Mesendoderm (in vitro differentiated cells): ENCODE data around the gene SOSTDC1.
"Not testable (repeated sequence)": the region's sequence is repeated elsewhere in the genome, so short reads cannot be mapped to it uniquely, and the experiment has no call there.

Experiments used
- DNase-seq: peaks from one replicate; pipeline ENCODE4 v3.0.0; 2013
- H2AK5ac ChIP-seq: 2 replicates; pipeline ENCODE4 v1.6.1; 2013; ENCODE audit warnings: low read length, inconsistent platforms
- H2BK120ac ChIP-seq: 2 replicates; pipeline ENCODE4 v1.6.1; 2013; ENCODE audit warnings: low read depth, mild to moderate bottlenecking, low read length, moderate library complexity, mixed read lengths
- H2BK15ac ChIP-seq: replicated peaks from 2 replicates; pipeline ENCODE4 v1.6.1; 2013; ENCODE audit warnings: low read depth, mild to moderate bottlenecking, moderate library complexity
- H2BK5ac ChIP-seq: 2 replicates; pipeline ENCODE4 v1.6.1; 2013; ENCODE audit warnings: low read length, inconsistent platforms
- H3K18ac ChIP-seq: 2 replicates; pipeline ENCODE4 v1.6.1; 2013; ENCODE audit warnings: mild to moderate bottlenecking, low read length, mixed read lengths
- H3K23ac ChIP-seq: one replicate; pipeline ENCODE4 v1.6.1; 2013; ENCODE audit warnings: low read length
- H3K27ac ChIP-seq: 2 replicates; pipeline ENCODE4 v1.5.1; 2013; ENCODE audit warnings: low read depth, mild to moderate bottlenecking, inconsistent platforms, low read length, moderate library complexity
- H3K27me3 ChIP-seq: 2 replicates; pipeline ENCODE4 v1.6.1; 2013; ENCODE audit warnings: low read length, control low read depth, mild to moderate bottlenecking, inconsistent platforms; ENCODE audit not compliant: insufficient read depth, poor library complexity
- H3K36me3 ChIP-seq: 2 replicates; pipeline ENCODE4 v1.6.1; 2013; ENCODE audit warnings: low read length, inconsistent platforms; ENCODE audit not compliant: control insufficient read depth, insufficient read depth
- H3K4ac ChIP-seq: one replicate; pipeline ENCODE4 v1.6.1; 2013; ENCODE audit warnings: low read depth, mild to moderate bottlenecking, low read length, moderate library complexity
- H3K4me1 ChIP-seq: 2 replicates; pipeline ENCODE4 v1.6.1; 2013; ENCODE audit warnings: low read depth, low read length, inconsistent platforms; ENCODE audit not compliant: control insufficient read depth
- H3K4me2 ChIP-seq: 2 replicates; pipeline ENCODE4 v1.6.1; 2013; ENCODE audit warnings: low read length
- H3K4me3 ChIP-seq: 2 replicates; pipeline ENCODE4 v1.5.1; 2013; ENCODE audit warnings: mild to moderate bottlenecking, low read length
- H3K56ac ChIP-seq: one replicate; pipeline ENCODE4 v1.6.1; 2013; ENCODE audit warnings: low read length
- H3K79me1 ChIP-seq: 2 replicates; pipeline ENCODE4 v1.6.1; 2013; ENCODE audit warnings: low read length, inconsistent platforms
- H3K79me2 ChIP-seq: 2 replicates; pipeline ENCODE4 v1.6.1; 2013; ENCODE audit warnings: mild to moderate bottlenecking, low read length; ENCODE audit not compliant: control insufficient read depth, insufficient read depth
- H3K9ac ChIP-seq: 2 replicates; pipeline ENCODE4 v1.6.1; 2013; ENCODE audit warnings: low read length, inconsistent platforms
- H4K5ac ChIP-seq: one replicate; pipeline ENCODE4 v1.6.1; 2013; ENCODE audit warnings: low read length
- H4K8ac ChIP-seq: one replicate; pipeline ENCODE4 v1.6.1; 2013; ENCODE audit warnings: low read depth, mild to moderate bottlenecking, control low read depth, low read length, moderate library complexity
- WGBS: extraction: QIAGEN DNeasy Blood & Tissue Kit; methylation state at CpG from one replicate; pipeline ENCODE4 v1.1.7; 2013; ENCODE audit warnings: low lambda C conversion rate, missing lambda C conversion rate; ENCODE audit not compliant: insufficient coverage; ENCODE audit errors: extremely low coverage; 5-methylcytosine and 5-hydroxymethylcytosine counted together

The SOSTDC1 gene

DNA sequence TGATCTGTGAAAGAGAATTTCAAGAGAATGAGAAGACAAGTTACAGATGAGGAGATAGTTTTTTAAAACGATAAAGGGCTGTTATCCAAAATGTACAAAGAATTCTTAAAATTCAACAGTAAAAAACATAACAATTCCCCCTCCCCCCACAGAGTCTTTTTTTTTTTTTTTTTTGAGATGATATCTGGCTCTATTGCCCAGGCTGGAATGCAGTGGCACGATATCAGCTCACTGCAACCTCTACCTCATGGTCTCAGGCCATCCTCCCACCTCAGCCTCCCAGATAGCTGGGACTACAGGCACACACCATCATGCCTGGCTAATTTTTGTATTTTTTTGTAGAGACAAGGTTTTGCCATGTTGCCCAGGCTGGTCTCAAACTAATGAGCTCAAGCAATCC, 21.7 kb downstream of the SOSTDC1 start:
- H3K27me3 ChIP-seq, H3K9ac ChIP-seq, H2AK5ac ChIP-seq, H3K27ac ChIP-seq, H2BK120ac ChIP-seq, H2BK15ac ChIP-seq, H3K18ac ChIP-seq, H3K4me2 ChIP-seq, H4K8ac ChIP-seq, H3K56ac ChIP-seq, H4K5ac ChIP-seq, H3K79me1 ChIP-seq, H3K36me3 ChIP-seq, H3K4ac ChIP-seq, DNase-seq, H3K4me3 ChIP-seq, H3K23ac ChIP-seq, H3K4me1 ChIP-seq, H2BK5ac ChIP-seq, H3K79me2 ChIP-seq: not testable (repeated sequence)
- whole genome bisulfite sequencing, result no CpG with 5 or more reads among the region's 2 CpGs

DNA sequence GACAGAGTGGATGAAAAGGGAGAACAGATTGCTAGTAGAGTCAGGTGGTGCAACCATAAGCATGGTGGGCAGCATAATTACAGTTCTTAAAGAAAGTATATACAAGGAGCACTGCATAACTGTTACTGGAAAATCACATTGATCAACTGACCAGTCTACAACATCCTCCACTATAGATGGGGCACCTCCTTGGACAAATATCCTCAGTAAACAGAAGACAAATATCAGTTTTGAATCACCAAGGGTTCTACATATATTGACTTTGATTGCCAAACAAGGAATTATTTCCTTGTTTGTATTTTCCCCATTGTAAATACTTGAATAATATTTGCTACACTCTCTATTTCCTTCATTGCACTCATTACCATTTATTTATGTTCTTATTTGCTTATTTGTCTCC, 26.6 kb downstream of the SOSTDC1 start:
- DNase-seq, result no peak
- Histone ChIP-seq H3K4me2 (no peak overlapping the region), H3K23ac (no peak overlapping the region), H3K18ac (no peak overlapping the region), H3K4ac (no peak overlapping the region), H2BK120ac (no peak overlapping the region), H3K4me1 (no peaks in the 10 kb centered on the region), H3K27me3 (no peaks in the 10 kb centered on the region), H4K8ac (no peak overlapping the region), H3K27ac (no peak overlapping the region), H4K5ac (no peak overlapping the region), H2BK15ac (no peak overlapping the region), H2AK5ac (no peak overlapping the region), H3K4me3 (no peak overlapping the region), H3K36me3 (no peaks in the 10 kb centered on the region), H3K9ac (no peak overlapping the region), H3K79me2 (no peaks in the 10 kb centered on the region), H3K79me1 (no peaks in the 10 kb centered on the region), H2BK5ac (no peak overlapping the region), H3K56ac (no peak overlapping the region)

GRCh38 chr7:16436306-16436705, 29.2 kb downstream of the SOSTDC1 start:
- Histone ChIP-seq H3K27ac (no peak overlapping the region), H3K36me3 (no peaks in the 10 kb centered on the region), H3K56ac (no peak overlapping the region), H3K23ac (no peak overlapping the region), H3K4ac (no peak overlapping the region), H3K18ac (no peak overlapping the region), H3K4me3 (no peak overlapping the region), H4K8ac (no peak overlapping the region), H2BK15ac (no peak overlapping the region), H3K79me2 (no peaks in the 10 kb centered on the region), H3K4me1 (no peaks in the 10 kb centered on the region), H2AK5ac (no peak overlapping the region), H2BK5ac (no peak overlapping the region), H3K79me1 (no peaks in the 10 kb centered on the region), H4K5ac (no peak overlapping the region), H3K27me3 (no peaks in the 10 kb centered on the region), H3K9ac (no peak overlapping the region), H2BK120ac (no peak overlapping the region), H3K4me2 (no peak overlapping the region)
- DNase-seq, result no peak
- no CpG with 5 or more reads among the region's 2 CpGs for WGBS

DNA sequence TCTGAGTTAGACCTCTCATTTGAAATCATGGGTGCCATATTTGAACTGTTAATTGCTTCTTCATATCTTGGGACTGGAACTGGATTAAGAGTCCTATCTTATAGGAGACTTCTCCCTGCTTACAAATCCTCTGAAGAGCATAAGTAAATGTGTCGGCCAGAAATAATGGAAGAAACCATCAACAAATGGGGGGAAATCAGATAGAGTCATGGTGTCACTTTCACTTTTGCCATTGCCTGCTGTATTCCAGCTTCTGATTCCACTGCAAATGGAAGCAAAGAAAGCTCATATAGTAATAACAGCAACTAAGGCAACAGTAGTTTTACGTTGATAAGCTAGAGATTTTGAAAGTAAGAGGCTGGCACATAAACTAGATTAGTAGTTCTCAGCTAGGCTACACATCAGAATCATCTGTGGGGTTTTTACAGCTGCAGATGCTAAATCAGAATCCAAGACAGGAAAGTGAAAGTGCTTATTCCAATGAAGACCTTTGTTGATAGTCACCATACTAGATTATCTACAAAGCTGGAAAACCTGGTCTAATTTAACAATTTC, 31.9 kb downstream of the SOSTDC1 start:
- no peak overlapping the region for H3K23ac ChIP-seq
- H3K18ac ChIP-seq, result no peak overlapping the region
- no peak overlapping the region for H2BK15ac ChIP-seq
- no peak overlapping the region for H3K4ac ChIP-seq
- H4K5ac ChIP-seq, result no peak overlapping the region
- no peak overlapping the region for H4K8ac ChIP-seq
- no peak overlapping the region for H3K56ac ChIP-seq
- no peak overlapping the region for H3K4me2 ChIP-seq
- H3K4me3 ChIP-seq, result no peak overlapping the region
- H3K27ac ChIP-seq, result no peak overlapping the region
- H3K4me1 ChIP-seq, result no peaks in the 10 kb centered on the region
- H3K79me2 ChIP-seq, result no peaks in the 10 kb centered on the region
- H3K27me3 ChIP-seq, result no peaks in the 10 kb centered on the region
- no peak overlapping the region for H2BK5ac ChIP-seq
- H3K36me3 ChIP-seq, result no peaks in the 10 kb centered on the region
- no CpG with 5 or more reads among the region's 2 CpGs for WGBS
- DNase-seq, result no peak
- H3K9ac ChIP-seq, result no peak overlapping the region
- H2AK5ac ChIP-seq, result no peak overlapping the region
- H2BK120ac ChIP-seq, result no peak overlapping the region
- H3K79me1 ChIP-seq, result no peaks in the 10 kb centered on the region

- Histone ChIP-seq H3K56ac (no peak overlapping the region), H2AK5ac (no peak overlapping the region), H2BK15ac (no peak overlapping the region), H3K4me2 (no peak overlapping the region), H3K79me1 (no peaks in the 10 kb centered on the region), H3K79me2 (no peaks in the 10 kb centered on the region), H2BK5ac (no peak overlapping the region), H4K5ac (no peak overlapping the region), H2BK120ac (no peak overlapping the region), H3K9ac (no peak overlapping the region), H3K36me3 (no peaks in the 10 kb centered on the region), H3K18ac (no peak overlapping the region), H3K4me3 (no peak overlapping the region), H3K27ac (no peak overlapping the region), H3K23ac (no peak overlapping the region), H3K27me3 (no peaks in the 10 kb centered on the region), H3K4ac (no peak overlapping the region), H3K4me1 (no peaks in the 10 kb centered on the region), H4K8ac (no peak overlapping the region)
- no CpG with 5 or more reads among the region's 1 CpG for WGBS
- no peak for DNase-seq
Observed at GRCh38 chr7:16432425-16432731, 33.2 kb downstream of the SOSTDC1 start.

DNA sequence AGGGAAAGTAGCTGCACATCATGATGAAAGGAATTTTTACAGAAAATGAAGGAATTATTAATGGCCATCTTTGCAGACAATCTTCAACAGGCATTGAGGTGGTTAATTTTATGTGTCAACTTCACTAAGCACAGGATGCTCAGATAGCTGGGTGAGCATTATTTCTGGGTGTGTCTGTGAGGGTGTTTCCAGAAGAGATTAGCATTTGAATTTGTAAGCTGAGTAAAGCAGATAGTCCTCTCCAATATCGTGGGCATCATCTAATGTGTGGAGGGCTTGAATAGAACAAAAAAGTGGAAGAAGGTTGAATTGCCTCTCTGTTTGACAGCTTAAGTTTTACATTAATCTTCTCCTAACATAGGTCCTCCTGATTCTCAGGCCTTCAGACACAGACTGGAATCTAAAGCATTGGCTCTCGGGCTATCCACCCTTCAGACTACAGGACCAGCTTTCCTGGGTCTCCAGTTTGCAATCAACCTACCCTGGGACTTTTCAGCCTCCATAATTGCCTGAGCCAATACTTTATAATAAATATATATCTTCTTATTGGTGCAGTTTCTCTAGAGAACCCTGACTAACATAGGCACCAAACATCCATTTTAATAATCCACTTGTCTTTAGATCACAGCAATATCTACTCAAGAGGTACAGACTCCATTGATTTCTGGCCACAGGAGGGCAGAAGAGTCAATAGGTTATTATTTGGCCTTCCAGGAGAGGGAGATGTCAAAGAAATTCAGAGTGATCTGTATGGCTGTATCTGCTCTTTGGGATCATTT, 33.7 kb downstream of the SOSTDC1 start:
- no peak overlapping the region for H4K8ac ChIP-seq
- H3K27me3 ChIP-seq, result no peaks in the 10 kb centered on the region
- no peak overlapping the region for H3K18ac ChIP-seq
- no CpG with 5 or more reads among the region's 2 CpGs for WGBS
- no peak overlapping the region for H2BK15ac ChIP-seq
- no peak overlapping the region for H4K5ac ChIP-seq
- no peak overlapping the region for H2AK5ac ChIP-seq
- H3K36me3 ChIP-seq, result no peaks in the 10 kb centered on the region
- H3K79me2 ChIP-seq, result no peaks in the 10 kb centered on the region
- H2BK5ac ChIP-seq, result no peak overlapping the region
- H3K23ac ChIP-seq, result no peak overlapping the region
- H3K4me1 ChIP-seq, result no peaks in the 10 kb centered on the region
- peak; percentile 72 for DNase-seq
- H3K79me1 ChIP-seq, result no peaks in the 10 kb centered on the region
- H3K56ac ChIP-seq, result no peak overlapping the region
- H2BK120ac ChIP-seq, result no peak overlapping the region
- no peak overlapping the region for H3K4me2 ChIP-seq
- no peak overlapping the region for H3K9ac ChIP-seq
- H3K27ac ChIP-seq, result no peak overlapping the region
- no peak overlapping the region for H3K4ac ChIP-seq
- H3K4me3 ChIP-seq, result no peak overlapping the region
